CD8-positive, alpha-beta memory T cell (primary cell): ENCODE measurements around the gene TIFAB. TPM values are rescaled to one million over a fixed set of nuclear protein-coding genes. Genes with fewer than 3 reads are reported as not detected.

Source experiments
- CTCF ChIA-PET: fragments of 350-600 bp; sonication (Branson Sonifier 250); formaldehyde crosslinking; loops from one replicate; lab custom pipeline; 2021; ENCODE audit warnings: antibody characterized with exemption; lab: Charles Lee
- POLR2A ChIA-PET: fragments of 350-600 bp; sonication (Branson Sonifier 250); formaldehyde crosslinking; loops from one replicate; lab custom pipeline; 2021; ENCODE audit warnings: antibody characterized with exemption; lab: Charles Lee
- DNase-seq, 5 donors: peaks; one replicate each; pipeline versions ENCODE4 v3.0.0 to v3.0.0-alpha.2; 2020 to 2022; ENCODE audit warnings: mixed read lengths in 1 of 5
- H3K27ac ChIP-seq: one replicate; pipeline ENCODE4 v1.7.0; 2013; ENCODE audit warnings: low read depth, mild to moderate bottlenecking, low read length, moderate library complexity
- H3K27me3 ChIP-seq: 2 replicates; pipeline ENCODE4 v1.7.0; 2013; ENCODE audit warnings: low read length, mild to moderate bottlenecking; ENCODE audit not compliant: insufficient read depth, poor library complexity, severe bottlenecking
- H3K36me3 ChIP-seq: 2 replicates; pipeline ENCODE4 v1.7.0; 2013; ENCODE audit warnings: mild to moderate bottlenecking, low read length, moderate library complexity; ENCODE audit not compliant: insufficient read depth
- H3K4me1 ChIP-seq: 2 replicates; pipeline ENCODE4 v1.7.0; 2013; ENCODE audit warnings: mild to moderate bottlenecking, low read length, moderate library complexity; ENCODE audit not compliant: insufficient read depth
- H3K4me3 ChIP-seq: 2 replicates; pipeline ENCODE4 v1.7.0; 2013; ENCODE audit warnings: mild to moderate bottlenecking, low read length
- H3K9me3 ChIP-seq: 2 replicates; pipeline ENCODE4 v1.7.0; 2013; ENCODE audit warnings: mild to moderate bottlenecking, low read length
- H3K27ac Mint-ChIP-seq, 8 donors: one replicate each; pipeline ENCODE4 v1.8.0; 2020 to 2021; ENCODE audit warnings: mixed read lengths in 8 of 8, mild to moderate bottlenecking in 6 of 8, inconsistent platforms in 3 of 8, moderate library complexity in 3 of 8
- H3K27me3 Mint-ChIP-seq, 2 donors: one replicate each; pipeline ENCODE4 v1.8.0; 2020 to 2021; ENCODE audit warnings: mixed read lengths in 2 of 2, mild to moderate bottlenecking in 1 of 2, moderate library complexity in 1 of 2
- H3K36me3 Mint-ChIP-seq, 3 donors: one replicate each; pipeline ENCODE4 v1.8.0; 2020 to 2021; ENCODE audit warnings: mixed read lengths in 3 of 3, inconsistent platforms in 1 of 3, mild to moderate bottlenecking in 1 of 3
- H3K4me1 Mint-ChIP-seq, 3 donors: one replicate each; pipeline ENCODE4 v1.8.0; 2020 to 2021; ENCODE audit warnings: mixed read lengths in 3 of 3, inconsistent platforms in 1 of 3, mild to moderate bottlenecking in 1 of 3
- H3K4me3 Mint-ChIP-seq, 7 donors: one replicate each; pipeline ENCODE4 v1.8.0; 2020 to 2021; ENCODE audit warnings: mixed read lengths in 7 of 7, mild to moderate bottlenecking in 6 of 7, moderate library complexity in 4 of 7, inconsistent platforms in 2 of 7
- H3K9me3 Mint-ChIP-seq, 5 donors: one replicate each; pipeline ENCODE4 v1.8.0; 2020 to 2022; ENCODE audit warnings: mixed read lengths in 5 of 5, mild to moderate bottlenecking in 3 of 5, moderate library complexity in 2 of 5, inconsistent platforms in 1 of 5
- polyA plus RNA-seq: library from polyadenylated mRNA; unstranded; fragments of 300-500 nt; fragmentation: Illumina TruSeq; gene quantifications from one replicate; pipeline ENCODE4 v1.2.3, GENCODE V29; 2021
- total RNA-seq, 2 experiments: library from RNA; stranded (reverse); gene quantifications; one replicate each; pipeline ENCODE4 v1.2.3, GENCODE V29; 2021

The TIFAB gene
- total and polyA plus RNA-seq, 3 experiments from 2014 or later, result not detected

- Mint-ChIP-seq H3K27me3 (peaks cover 34 to 78% of the 10 kb centered on the region in 2 donors), H3K9me3 (peaks cover 0 to 1% (median 0%) of the 10 kb centered on the region in 5 donors), H3K4me3 (no peak overlapping the region), H3K4me1 (peaks cover 3 to 14% (median 4%) of the 10 kb centered on the region in 3 donors), H3K27ac (no peak overlapping the region), H3K36me3 (peaks cover 0 to 1% (median 0%) of the 10 kb centered on the region in 3 donors)
- Histone ChIP-seq H3K27ac (no peak overlapping the region), H3K36me3 (no peaks in the 10 kb centered on the region), H3K27me3 (peaks cover 20% of the 10 kb centered on the region), H3K4me3 (no peak overlapping the region), H3K4me1 (no peaks in the 10 kb centered on the region), H3K9me3 (no peaks in the 10 kb centered on the region)
- ChIA-PET POLR2A (no interaction called here), CTCF (interaction anchor here (1.1 kb wide), 1 partner anchor 21 kb away, joined by 3 read pairs; no protein-coding TSS in a partner anchor)
- DNase-seq, result no peak
Measured at GRCh38 chr5:135487037-135487395, 34.9 kb upstream of the TIFAB start.

GRCh38 chr5:135486131-135487036 lies 34.2 kb upstream of the TIFAB start:
- Mint-ChIP-seq H3K27me3 (peaks cover 34 to 72% of the 10 kb centered on the region in 2 donors), H3K27ac (no peak overlapping the region), H3K9me3 (peaks cover 0 to 1% (median 0%) of the 10 kb centered on the region in 5 donors), H3K36me3 (peaks cover 0 to 1% (median 0%) of the 10 kb centered on the region in 3 donors), H3K4me1 (peaks cover 3 to 14% (median 4%) of the 10 kb centered on the region in 3 donors), H3K4me3 (no peak overlapping the region)
- ChIA-PET CTCF (no interaction called here), POLR2A (no interaction called here)
- Histone ChIP-seq H3K4me1 (no peaks in the 10 kb centered on the region), H3K4me3 (no peak overlapping the region), H3K27ac (no peak overlapping the region), H3K36me3 (no peaks in the 10 kb centered on the region), H3K27me3 (peaks cover 20% of the 10 kb centered on the region), H3K9me3 (no peaks in the 10 kb centered on the region)
- no peak for DNase-seq

GRCh38 chr5:135484674-135485086 lies 32.5 kb upstream of the TIFAB start:
- H3K27ac ChIP-seq, result no peak overlapping the region
- peaks cover 2 to 8% (median 4%) of the 10 kb centered on the region in 3 donors for H3K4me1 Mint-ChIP-seq
- peaks cover 20% of the 10 kb centered on the region for H3K27me3 ChIP-seq
- H3K27me3 Mint-ChIP-seq, result peaks cover 28 to 61% of the 10 kb centered on the region in 2 donors
- no peak overlapping the region for H3K4me3 ChIP-seq
- H3K36me3 ChIP-seq, result no peaks in the 10 kb centered on the region
- H3K27ac Mint-ChIP-seq, result no peak overlapping the region
- H3K9me3 Mint-ChIP-seq, result peaks cover 0 to 1% (median 0%) of the 10 kb centered on the region in 5 donors
- H3K4me3 Mint-ChIP-seq, result no peak overlapping the region
- POLR2A ChIA-PET, result no interaction called here
- no peaks in the 10 kb centered on the region for H3K4me1 ChIP-seq
- no peak for DNase-seq
- peaks cover 0 to 1% (median 0%) of the 10 kb centered on the region in 3 donors for H3K36me3 Mint-ChIP-seq
- no peaks in the 10 kb centered on the region for H3K9me3 ChIP-seq
- CTCF ChIA-PET, result no interaction called here

GRCh38 chr5:135483254-135483653 lies 31.1 kb upstream of the TIFAB start:
- H3K9me3 ChIP-seq, result no peaks in the 10 kb centered on the region
- Mint-ChIP-seq H3K27ac (no peak overlapping the region), H3K4me1 (peaks cover 0 to under 1% (median 0%) of the 10 kb centered on the region in 3 donors), H3K36me3 (no peaks in the 10 kb centered on the region), H3K9me3 (peaks cover 0 to 1% (median 0%) of the 10 kb centered on the region in 5 donors), H3K4me3 (peak overlapping the region in 1 of 7 donors; percentile 75), H3K27me3 (peaks cover 24 to 53% of the 10 kb centered on the region in 2 donors)
- DNase-seq, result no peak
- no peak overlapping the region for H3K27ac ChIP-seq
- CTCF ChIA-PET, result no interaction called here
- no peak overlapping the region for H3K4me3 ChIP-seq
- H3K27me3 ChIP-seq, result peaks cover 11% of the 10 kb centered on the region
- H3K36me3 ChIP-seq, result no peaks in the 10 kb centered on the region
- POLR2A ChIA-PET, result no interaction called here
- no peaks in the 10 kb centered on the region for H3K4me1 ChIP-seq

- Histone ChIP-seq H3K27me3 (peaks cover 9% of the 10 kb centered on the region), H3K9me3 (no peaks in the 10 kb centered on the region), H3K4me3 (no peak overlapping the region), H3K4me1 (no peaks in the 10 kb centered on the region), H3K36me3 (no peaks in the 10 kb centered on the region), H3K27ac (no peak overlapping the region)
- DNase-seq, result no peak
- H3K27ac Mint-ChIP-seq, result no peak overlapping the region
- no peaks in the 10 kb centered on the region for H3K36me3 Mint-ChIP-seq
- H3K27me3 Mint-ChIP-seq, result peaks cover 18 to 45% of the 10 kb centered on the region in 2 donors
- ChIA-PET CTCF (no interaction called here), POLR2A (no interaction called here)
- H3K9me3 Mint-ChIP-seq, result peaks cover 0 to 1% (median 0%) of the 10 kb centered on the region in 5 donors
- H3K4me3 Mint-ChIP-seq, result no peak overlapping the region
- H3K4me1 Mint-ChIP-seq, result no peaks in the 10 kb centered on the region
Measured at GRCh38 chr5:135482381-135482933, 30.3 kb upstream of the TIFAB start.

GRCh38 chr5:135481909-135482311 lies 29.8 kb upstream of the TIFAB start:
- H3K36me3 ChIP-seq, result no peaks in the 10 kb centered on the region
- H3K27ac Mint-ChIP-seq, result no peak overlapping the region
- H3K36me3 Mint-ChIP-seq, result no peaks in the 10 kb centered on the region
- no peak for DNase-seq
- H3K27me3 ChIP-seq, result peaks cover 8% of the 10 kb centered on the region
- peak overlapping the region; percentile 31 for H3K27ac ChIP-seq
- H3K4me3 ChIP-seq, result no peak overlapping the region
- H3K4me1 Mint-ChIP-seq, result no peaks in the 10 kb centered on the region
- H3K9me3 Mint-ChIP-seq, result peaks cover 0 to 1% (median 0%) of the 10 kb centered on the region in 5 donors
- no peaks in the 10 kb centered on the region for H3K4me1 ChIP-seq
- ChIA-PET CTCF (no interaction called here), POLR2A (no interaction called here)
- no peak overlapping the region for H3K4me3 Mint-ChIP-seq
- H3K27me3 Mint-ChIP-seq, result peaks cover 12 to 41% of the 10 kb centered on the region in 2 donors
- no peaks in the 10 kb centered on the region for H3K9me3 ChIP-seq

GRCh38 chr5:135481387-135481786 lies 29.2 kb upstream of the TIFAB start:
- POLR2A ChIA-PET, result no interaction called here
- no peak overlapping the region for H3K27ac Mint-ChIP-seq
- no peaks in the 10 kb centered on the region for H3K36me3 Mint-ChIP-seq
- Histone ChIP-seq H3K36me3 (no peaks in the 10 kb centered on the region), H3K27ac (peak overlapping the region; percentile 31), H3K4me3 (no peak overlapping the region), H3K27me3 (peaks cover 6% of the 10 kb centered on the region), H3K9me3 (no peaks in the 10 kb centered on the region), H3K4me1 (no peaks in the 10 kb centered on the region)
- CTCF ChIA-PET, result no interaction called here
- DNase-seq, result no peak
- no peaks in the 10 kb centered on the region for H3K4me1 Mint-ChIP-seq
- no peaks in the 10 kb centered on the region for H3K9me3 Mint-ChIP-seq
- peaks cover 11 to 41% of the 10 kb centered on the region in 2 donors for H3K27me3 Mint-ChIP-seq
- H3K4me3 Mint-ChIP-seq, result no peak overlapping the region

- Histone ChIP-seq H3K9me3 (no peaks in the 10 kb centered on the region), H3K4me3 (no peak overlapping the region), H3K4me1 (no peaks in the 10 kb centered on the region), H3K36me3 (no peaks in the 10 kb centered on the region), H3K27ac (no peak overlapping the region), H3K27me3 (no peaks in the 10 kb centered on the region)
- Mint-ChIP-seq H3K4me1 (no peaks in the 10 kb centered on the region), H3K36me3 (no peaks in the 10 kb centered on the region), H3K9me3 (no peaks in the 10 kb centered on the region), H3K4me3 (no peak overlapping the region), H3K27ac (no peak overlapping the region), H3K27me3 (peaks cover 13 to 32% of the 10 kb centered on the region in 2 donors)
- POLR2A ChIA-PET, result no interaction called here
- DNase-seq, result no peak
- CTCF ChIA-PET, result interaction anchor here (1.0 kb wide), 1 partner anchor 14 kb away, joined by 4 read pairs; no protein-coding TSS in a partner anchor
Measured at GRCh38 chr5:135480511-135480910, 28.4 kb upstream of the TIFAB start.
